K562 (cell line): ENCODE data around the gene FBN1. TPM values are rescaled to one million over a fixed set of nuclear protein-coding genes. Genes with fewer than 3 reads are reported as not detected.

ENCODE experiments used
- ATAC-seq: fragments of 200-7000 bp; cut with Tn5 transposase; 3 replicates; pipeline ENCODE4 v1.9.1; 2020; ENCODE audit warnings: moderate library complexity
- BruUV-seq: library from RNA; stranded (reverse); fragments of 400-500 nt; replicated peaks from 2 replicates; lab custom pipeline; 2021; lab: Mats Ljungman, UMichigan
- CTCF ChIA-PET: fragments of 300-600 bp; formaldehyde crosslinking; extraction: SDS; loops from one replicate; lab custom pipeline; 2021; ENCODE audit warnings: low intra/inter-chr PET ratio; lab: Yijun Ruan, JAX
- POLR2A ChIA-PET: fragments of 300-600, 350-650 bp; sonication (Branson Sonifier 250); formaldehyde crosslinking; extraction: SDS; loops from one replicate; lab custom pipeline; 2021; ENCODE audit warnings: antibody characterized with exemption, inconsistent platforms; lab: Yijun Ruan, JAX
- DNase-seq, 4 experiments: peaks; one replicate each; pipeline versions ENCODE4 v3.0.0 to v3.0.0-alpha.2; 2011 to 2018; ENCODE audit warnings: low spot score in 3 of 4, mixed read lengths in 3 of 4; ENCODE audit errors: extremely low read depth in 1 of 4
- FAIRE-seq: peaks from 2 replicates; lab custom pipeline; 2011; peaks lifted over from hg19 to GRCh38; lab: Jason Lieb, UNC
- H2AFZ ChIP-seq: 2 replicates; pipeline ENCODE4 v1.6.0; 2011; ENCODE audit warnings: low read depth, low read length, control low read depth, inconsistent platforms
- H3K27ac ChIP-seq: fragments of 200-600 bp; 3 replicates; pipeline ENCODE4 v1.8.0; 2011; ENCODE audit warnings: low read depth, mild to moderate bottlenecking, control low read depth, inconsistent platforms, low read length, moderate library complexity, mixed read lengths; ENCODE audit errors: extremely low read depth
- H3K27me3 ChIP-seq, 2 experiments: fragments of 300-600 bp in 1 of 2; 2 replicates in 1 of 2; 3 replicates in 1 of 2; pipeline versions ENCODE4 v1.6.0 to v1.8.0; 2011; ENCODE audit warnings: inconsistent platforms in 2 of 2, low read length in 2 of 2, mild to moderate bottlenecking in 1 of 2, mixed read lengths in 1 of 2, moderate library complexity in 1 of 2; ENCODE audit not compliant: control insufficient read depth in 2 of 2, insufficient read depth in 2 of 2
- H3K36me3 ChIP-seq: fragments of 300-600 bp; 3 replicates; pipeline ENCODE4 v1.8.0; 2011; ENCODE audit warnings: mild to moderate bottlenecking, low read length, inconsistent platforms; ENCODE audit not compliant: control insufficient read depth, insufficient read depth
- H3K4me1 ChIP-seq, 2 experiments: fragments of 200-600 bp in 1 of 2; replicated peaks in 1 of 2; 2 replicates in 1 of 2; 3 replicates in 1 of 2; pipeline versions ENCODE4 v1.5.1 to v1.8.0; 2011; ENCODE audit warnings: inconsistent platforms in 2 of 2, low read length in 2 of 2, mild to moderate bottlenecking in 1 of 2, mixed read lengths in 1 of 2, moderate library complexity in 1 of 2; ENCODE audit not compliant: control insufficient read depth in 2 of 2, insufficient read depth in 2 of 2
- H3K4me2 ChIP-seq: 2 replicates; pipeline ENCODE4 v1.6.1; 2011; ENCODE audit warnings: low read length, control low read depth, inconsistent platforms, mixed read lengths; ENCODE audit not compliant: insufficient read depth
- H3K4me3 ChIP-seq: fragments of 200-600 bp; sonication (generic), shearing (Covaris generic); 2 replicates; pipeline ENCODE4 v1.5.1; 2016; ENCODE audit warnings: control low read depth, inconsistent platforms
- H3K79me2 ChIP-seq: fragments of 200-600 bp; 3 replicates; pipeline ENCODE4 v1.8.0; 2011; ENCODE audit warnings: low read length, inconsistent platforms; ENCODE audit not compliant: control insufficient read depth, insufficient read depth
- H3K9ac ChIP-seq, 2 experiments: 2 replicates each; pipeline versions ENCODE4 v1.6.0 to v1.6.1; 2011; ENCODE audit warnings: low read depth in 2 of 2, low read length in 2 of 2, control low read depth in 1 of 2, inconsistent platforms in 1 of 2, mild to moderate bottlenecking in 1 of 2, mixed read lengths in 1 of 2; ENCODE audit not compliant: insufficient read depth in 1 of 2
- H3K9me1 ChIP-seq: one replicate; pipeline ENCODE4 v1.6.0; 2011; ENCODE audit warnings: inconsistent platforms, mild to moderate bottlenecking, low read length, moderate library complexity; ENCODE audit not compliant: control insufficient read depth, insufficient read depth
- H3K9me3 ChIP-seq: replicated peaks from 2 replicates; pipeline ENCODE4 v1.5.1; 2011; ENCODE audit warnings: low read depth, low read length, inconsistent platforms; ENCODE audit not compliant: control insufficient read depth, insufficient read depth
- H4K20me1 ChIP-seq: replicated peaks from 2 replicates; pipeline ENCODE4 v1.6.1; 2011; ENCODE audit warnings: low read length, inconsistent platforms, mixed read lengths; ENCODE audit not compliant: control insufficient read depth, insufficient read depth
- ASH1L ChIP-seq: fragments of 450-650 bp; IDR thresholded peaks from 2 replicates; pipeline ENCODE4 v1.6.1; 2018; ENCODE audit warnings: borderline replicate concordance, mild to moderate bottlenecking, low read depth; ENCODE audit not compliant: partially characterized antibody
- NFXL1 ChIP-seq: fragments of 450-650 bp; formaldehyde crosslinking; IDR thresholded peaks from 2 replicates; pipeline ENCODE4 v1.4.0; 2021; ENCODE audit warnings: mild to moderate bottlenecking
- XRCC3 ChIP-seq: fragments of 450-650 bp; IDR thresholded peaks from 2 replicates; pipeline ENCODE4 v1.6.1; 2017; ENCODE audit warnings: mild to moderate bottlenecking, moderate library complexity
- ZKSCAN3 ChIP-seq: fragments of 250-450 bp; sonication (Bioruptor Pico); IDR thresholded peaks from 2 replicates; pipeline ENCODE4 v1.4.0; 2020
- WGBS: fragments of 100-300 bp; shearing (Covaris generic); methylation state at CpG from one replicate; pipeline ENCODE4 v1.1.6; 2016; ENCODE audit warnings: low coverage, mixed read lengths; ENCODE audit not compliant: insufficient coverage; ENCODE audit errors: missing lambda C conversion rate; 5-methylcytosine and 5-hydroxymethylcytosine counted together
- in situ Hi-C: fragments of 300-500 bp; cut with MboI; formaldehyde crosslinking; loops from 4 replicates; pipeline ENCODE4 v1.15.0; 2018; ENCODE audit warnings: inconsistent platforms, mixed read lengths
- intact Hi-C: fragments of 100-400 bp; cut with micrococcal nuclease; formaldehyde crosslinking; loops from 2 replicates; pipeline ENCODE4 v1.14.2; 2022
- polyA plus RNA-seq, 8 experiments: library from polyadenylated mRNA; depleted of rRNA in 4 of 8; stranded (reverse) in 5 of 8; unstranded in 3 of 8; fragments of >200 nt; fragmentation: Nextera tagmentation in 2 of 8; fragmentation: Illumina TruSeq in 1 of 8; extraction: Ambion mirVana in 2 of 8; extraction: Trizol in 1 of 8; gene quantifications; 2 replicates each; pipeline versions ENCODE4 v1.2.1 to v1.2.3, GENCODE V29; 2011 to 2014; ENCODE audit warnings: inconsistent platforms in 1 of 8, missing spikeins in 1 of 8
- total RNA-seq, 7 experiments: library from RNA; depleted of rRNA in 6 of 7; stranded (reverse); fragments of >200 nt in 6 of 7; fragmentation: Illumina TruSeq in 2 of 7; extraction: Trizol in 2 of 7; gene quantifications; 2 replicates each; pipeline versions ENCODE4 v1.2.1 to v1.2.3, GENCODE V29; 2011 to 2021; ENCODE audit warnings: low replicate concordance in 1 of 7
- TF ChIP-seq, protein P1 (sequence below): IDR thresholded peaks from 2 replicates; pipeline ENCODE4 v1.6.1; 2014; ENCODE audit warnings: antibody characterized with exemption
- TF ChIP-seq, protein P2 (sequence below), 2 experiments: fragments of 450-650 bp; formaldehyde crosslinking in 1 of 2; IDR thresholded peaks; 2 replicates each; pipeline versions ENCODE4 v1.4.0 to v1.6.1; 2014 to 2020; ENCODE audit warnings: mild to moderate bottlenecking in 2 of 2, borderline replicate concordance in 1 of 2, low read depth in 1 of 2

FBN1 gene
- total and polyA plus RNA-seq, 9 of the 15 experiments (the other 6 are each of a cell fraction or from before 2014, with no cell fraction given) = 0.15 to 1.2 (median 0.60) TPM

GRCh38 chr15:48678851-48679250, 33.3 kb upstream of the FBN1 start:
- no peak overlapping the region for H3K27ac ChIP-seq
- H4K20me1 ChIP-seq = no peaks in the 10 kb centered on the region
- H3K9ac ChIP-seq = no peak overlapping the region
- H3K79me2 ChIP-seq = no peaks in the 10 kb centered on the region
- no TSS peak for BruUV-seq
- TF ChIP-seq ASH1L (no peak), XRCC3 (no peak), NFXL1 (no peak), ZKSCAN3 (no peak)
- TF ChIP-seq, protein P1, sequence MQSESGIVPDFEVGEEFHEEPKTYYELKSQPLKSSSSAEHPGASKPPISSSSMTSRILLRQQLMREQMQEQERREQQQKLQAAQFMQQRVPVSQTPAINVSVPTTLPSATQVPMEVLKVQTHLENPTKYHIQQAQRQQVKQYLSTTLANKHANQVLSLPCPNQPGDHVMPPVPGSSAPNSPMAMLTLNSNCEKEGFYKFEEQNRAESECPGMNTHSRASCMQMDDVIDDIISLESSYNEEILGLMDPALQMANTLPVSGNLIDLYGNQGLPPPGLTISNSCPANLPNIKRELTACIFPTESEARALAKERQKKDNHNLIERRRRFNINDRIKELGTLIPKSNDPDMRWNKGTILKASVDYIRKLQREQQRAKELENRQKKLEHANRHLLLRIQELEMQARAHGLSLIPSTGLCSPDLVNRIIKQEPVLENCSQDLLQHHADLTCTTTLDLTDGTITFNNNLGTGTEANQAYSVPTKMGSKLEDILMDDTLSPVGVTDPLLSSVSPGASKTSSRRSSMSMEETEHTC = no peak
- TF ChIP-seq, protein P2, sequence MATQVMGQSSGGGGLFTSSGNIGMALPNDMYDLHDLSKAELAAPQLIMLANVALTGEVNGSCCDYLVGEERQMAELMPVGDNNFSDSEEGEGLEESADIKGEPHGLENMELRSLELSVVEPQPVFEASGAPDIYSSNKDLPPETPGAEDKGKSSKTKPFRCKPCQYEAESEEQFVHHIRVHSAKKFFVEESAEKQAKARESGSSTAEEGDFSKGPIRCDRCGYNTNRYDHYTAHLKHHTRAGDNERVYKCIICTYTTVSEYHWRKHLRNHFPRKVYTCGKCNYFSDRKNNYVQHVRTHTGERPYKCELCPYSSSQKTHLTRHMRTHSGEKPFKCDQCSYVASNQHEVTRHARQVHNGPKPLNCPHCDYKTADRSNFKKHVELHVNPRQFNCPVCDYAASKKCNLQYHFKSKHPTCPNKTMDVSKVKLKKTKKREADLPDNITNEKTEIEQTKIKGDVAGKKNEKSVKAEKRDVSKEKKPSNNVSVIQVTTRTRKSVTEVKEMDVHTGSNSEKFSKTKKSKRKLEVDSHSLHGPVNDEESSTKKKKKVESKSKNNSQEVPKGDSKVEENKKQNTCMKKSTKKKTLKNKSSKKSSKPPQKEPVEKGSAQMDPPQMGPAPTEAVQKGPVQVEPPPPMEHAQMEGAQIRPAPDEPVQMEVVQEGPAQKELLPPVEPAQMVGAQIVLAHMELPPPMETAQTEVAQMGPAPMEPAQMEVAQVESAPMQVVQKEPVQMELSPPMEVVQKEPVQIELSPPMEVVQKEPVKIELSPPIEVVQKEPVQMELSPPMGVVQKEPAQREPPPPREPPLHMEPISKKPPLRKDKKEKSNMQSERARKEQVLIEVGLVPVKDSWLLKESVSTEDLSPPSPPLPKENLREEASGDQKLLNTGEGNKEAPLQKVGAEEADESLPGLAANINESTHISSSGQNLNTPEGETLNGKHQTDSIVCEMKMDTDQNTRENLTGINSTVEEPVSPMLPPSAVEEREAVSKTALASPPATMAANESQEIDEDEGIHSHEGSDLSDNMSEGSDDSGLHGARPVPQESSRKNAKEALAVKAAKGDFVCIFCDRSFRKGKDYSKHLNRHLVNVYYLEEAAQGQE (IDR thresholded peaks at IDR 0.05; ENCODE audit: borderline replicate concordance) = no peak
- TF ChIP-seq, protein P2 (CRISPR knock-in tag; IDR thresholded peaks at IDR 0.05; ENCODE audit: low read depth) = no peak
- H3K4me2 ChIP-seq = no peak overlapping the region
- FAIRE-seq (no peak), ATAC-seq (no peak), DNase-seq (no peak)
- no peaks in the 10 kb centered on the region for H3K9me1 ChIP-seq
- no peaks in the 10 kb centered on the region for H3K9me3 ChIP-seq
- H3K4me1 ChIP-seq = no peaks in the 10 kb centered on the region
- H3K36me3 ChIP-seq = no peaks in the 10 kb centered on the region
- POLR2A ChIA-PET = interaction anchor here (1.0 kb wide), 1 partner anchor 69 kb away, joined by 4 read pairs; no protein-coding TSS in a partner anchor
- CTCF ChIA-PET = no interaction called here
- in situ Hi-C loops = no loop called here
- no peaks in the 10 kb centered on the region for H3K27me3 ChIP-seq
- no peak overlapping the region for H2AFZ ChIP-seq
- no peak overlapping the region for H3K4me3 ChIP-seq
- intact Hi-C loops = no loop called here
- 50% methylated on average over 7 of the region's 7 CpGs for WGBS
